Fibroblast of villous mesenchyme (primary cell): Measurements from ENCODE around the gene TBC1D5. TPM values are rescaled to one million over a fixed set of nuclear protein-coding genes. Genes with fewer than 3 reads are reported as not detected.
A peak's percentile ranks its signal among the peaks of the same experiment; 100 is the strongest.
"Not testable (repeated sequence)": the region's sequence is repeated elsewhere in the genome, so short reads cannot be mapped to it uniquely, and the experiment has no call there.

Source experiments
- DNase-seq: peaks from one replicate; pipeline ENCODE4 v3.0.0-alpha.2; 2010; ENCODE audit warnings: low read depth
- H3K4me3 ChIP-seq: 2 replicates; pipeline ENCODE4 v1.5.1; 2011; ENCODE audit warnings: low read depth, mild to moderate bottlenecking, low read length
- total RNA-seq: library from RNA; depleted of rRNA; stranded (reverse); fragments of >200 nt; gene quantifications from 2 replicates; pipeline ENCODE4 v1.2.3, GENCODE V29; 2012
- TF ChIP-seq, protein P1 (sequence below): IDR thresholded peaks from 2 replicates; pipeline ENCODE4 v1.5.1; 2012; ENCODE audit warnings: low read depth, mild to moderate bottlenecking, low read length; ENCODE audit not compliant: insufficient read depth

Gene TBC1D5
- total RNA-seq, 1 donor, result 107 TPM

DNA sequence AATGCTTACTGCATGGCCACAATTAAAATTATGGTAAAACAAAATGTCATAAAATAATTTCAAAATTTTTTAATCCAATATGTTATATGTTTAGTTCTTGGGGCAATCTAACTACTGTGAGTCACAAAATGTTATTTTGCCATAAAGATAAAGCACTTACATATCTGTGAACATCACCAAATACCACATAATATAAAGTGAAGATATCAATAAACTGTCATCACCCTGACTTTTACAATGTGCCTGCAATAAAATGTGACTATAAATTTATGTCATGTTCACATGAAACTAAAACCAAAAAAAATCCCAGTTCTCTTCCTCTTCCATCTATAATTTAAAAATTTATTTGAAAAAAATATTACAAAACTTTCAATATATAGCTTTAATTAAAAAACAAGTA, 191.8 kb downstream of the TBC1D5 start:
- peak; percentile 21 for DNase-seq
- H3K4me3 ChIP-seq, result no peak overlapping the region
- TF ChIP-seq, protein P1, sequence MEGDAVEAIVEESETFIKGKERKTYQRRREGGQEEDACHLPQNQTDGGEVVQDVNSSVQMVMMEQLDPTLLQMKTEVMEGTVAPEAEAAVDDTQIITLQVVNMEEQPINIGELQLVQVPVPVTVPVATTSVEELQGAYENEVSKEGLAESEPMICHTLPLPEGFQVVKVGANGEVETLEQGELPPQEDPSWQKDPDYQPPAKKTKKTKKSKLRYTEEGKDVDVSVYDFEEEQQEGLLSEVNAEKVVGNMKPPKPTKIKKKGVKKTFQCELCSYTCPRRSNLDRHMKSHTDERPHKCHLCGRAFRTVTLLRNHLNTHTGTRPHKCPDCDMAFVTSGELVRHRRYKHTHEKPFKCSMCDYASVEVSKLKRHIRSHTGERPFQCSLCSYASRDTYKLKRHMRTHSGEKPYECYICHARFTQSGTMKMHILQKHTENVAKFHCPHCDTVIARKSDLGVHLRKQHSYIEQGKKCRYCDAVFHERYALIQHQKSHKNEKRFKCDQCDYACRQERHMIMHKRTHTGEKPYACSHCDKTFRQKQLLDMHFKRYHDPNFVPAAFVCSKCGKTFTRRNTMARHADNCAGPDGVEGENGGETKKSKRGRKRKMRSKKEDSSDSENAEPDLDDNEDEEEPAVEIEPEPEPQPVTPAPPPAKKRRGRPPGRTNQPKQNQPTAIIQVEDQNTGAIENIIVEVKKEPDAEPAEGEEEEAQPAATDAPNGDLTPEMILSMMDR, result no peak

DNA sequence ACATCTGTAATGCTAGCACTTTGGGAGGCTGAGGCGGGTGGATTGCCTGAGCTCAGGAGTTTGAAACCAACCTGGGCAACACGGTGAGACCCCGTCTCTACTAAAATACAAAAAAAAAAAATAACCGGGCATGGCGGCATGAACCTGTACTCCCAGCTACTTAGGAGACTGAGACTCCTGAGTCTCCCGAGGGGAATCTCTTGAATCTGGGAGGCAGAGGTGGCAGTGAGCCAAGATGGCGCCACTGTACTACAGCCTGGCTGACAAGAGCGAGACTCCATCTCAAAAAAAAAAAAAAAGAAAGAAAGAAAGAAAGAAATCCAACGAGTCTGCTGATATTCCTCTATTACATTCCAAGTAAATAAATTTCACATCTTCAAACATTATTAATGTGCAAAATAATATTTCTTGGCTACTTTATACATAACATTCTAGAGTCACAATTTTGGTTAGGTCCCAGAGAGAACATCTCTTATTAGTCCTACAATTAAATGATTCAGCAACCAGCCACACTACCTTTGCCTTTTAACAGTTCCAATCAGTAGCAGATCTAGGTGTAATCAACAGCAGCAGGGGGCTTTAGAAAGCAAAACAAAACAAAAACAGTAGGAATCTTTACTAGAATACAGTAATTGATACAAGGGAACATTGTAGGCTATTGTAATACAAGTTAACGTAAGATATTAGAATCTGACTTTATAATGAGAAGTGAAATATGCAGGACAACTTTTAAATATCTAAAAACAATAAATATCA, 195.8 kb downstream of the TBC1D5 start:
- DNase-seq, result no peak

DNA sequence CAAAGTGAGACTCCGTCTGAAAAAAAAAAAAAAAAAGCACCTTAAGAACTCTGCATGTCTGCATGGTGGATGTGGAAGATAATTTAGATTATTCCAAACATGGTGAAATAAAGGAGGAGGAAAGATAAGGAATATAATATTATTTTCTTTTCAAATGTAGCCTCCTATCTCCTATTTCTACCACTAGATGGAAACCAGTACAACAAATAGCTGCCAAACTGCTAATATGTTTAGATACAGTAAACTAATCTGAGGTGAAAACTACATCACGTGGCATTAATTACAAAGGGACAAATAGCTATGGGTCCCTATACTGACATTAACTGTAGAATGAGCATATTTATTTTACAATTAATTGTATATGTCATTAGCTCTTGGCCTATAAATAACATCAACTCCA, 197.8 kb downstream of the TBC1D5 start:
- H3K4me3 ChIP-seq, result no peak overlapping the region
- TF ChIP-seq, protein P1, result peak; percentile 34
- DNase-seq, result no peak

More for the DNA sequence above, 195.8 kb downstream of the TBC1D5 start:
- no peak overlapping the region for H3K4me3 ChIP-seq
- TF ChIP-seq, protein P1, result no peak

DNA sequence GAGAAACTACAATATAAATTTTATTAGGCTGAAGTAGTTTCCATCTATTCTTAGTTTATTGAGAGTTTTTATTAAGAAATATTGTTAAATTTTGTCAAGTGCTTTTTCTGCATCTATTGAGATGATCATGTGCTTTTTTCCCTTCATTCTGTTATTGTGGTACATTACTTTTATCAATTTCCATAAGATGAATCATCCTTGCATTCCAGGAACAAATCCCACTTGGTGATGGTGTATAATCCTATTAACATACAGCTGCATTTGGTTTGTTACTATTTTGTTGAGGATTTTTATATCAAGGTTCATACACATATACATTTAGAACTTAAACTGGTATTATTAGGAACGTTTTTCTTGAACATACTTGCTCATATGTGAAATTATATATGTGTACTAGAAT, 199.8 kb downstream of the TBC1D5 start:
- TF ChIP-seq, protein P1, result no peak
- H3K4me3 ChIP-seq, result no peak overlapping the region
- no peak for DNase-seq

DNA sequence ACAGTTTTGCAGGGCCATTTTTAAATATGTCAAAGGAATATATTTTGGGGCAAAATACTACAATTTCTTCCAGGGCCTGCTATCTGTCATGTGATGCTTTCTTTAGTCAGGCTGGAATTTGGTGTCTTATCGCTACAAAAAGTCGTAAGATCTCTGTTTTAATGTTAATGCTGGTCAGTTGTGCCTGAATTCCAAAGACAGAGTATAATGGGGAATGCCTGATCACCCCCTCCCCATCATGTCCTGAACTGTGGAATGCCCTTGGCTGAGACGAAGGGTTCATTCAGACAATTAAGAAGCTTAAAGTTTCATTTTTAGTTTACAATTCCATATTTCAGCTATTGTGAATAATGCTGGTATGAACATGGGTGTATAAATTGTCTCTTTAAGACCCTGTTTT, 203.0 kb downstream of the TBC1D5 start:
- no peak for DNase-seq
- no peak overlapping the region for H3K4me3 ChIP-seq
- TF ChIP-seq, protein P1, result no peak

DNA sequence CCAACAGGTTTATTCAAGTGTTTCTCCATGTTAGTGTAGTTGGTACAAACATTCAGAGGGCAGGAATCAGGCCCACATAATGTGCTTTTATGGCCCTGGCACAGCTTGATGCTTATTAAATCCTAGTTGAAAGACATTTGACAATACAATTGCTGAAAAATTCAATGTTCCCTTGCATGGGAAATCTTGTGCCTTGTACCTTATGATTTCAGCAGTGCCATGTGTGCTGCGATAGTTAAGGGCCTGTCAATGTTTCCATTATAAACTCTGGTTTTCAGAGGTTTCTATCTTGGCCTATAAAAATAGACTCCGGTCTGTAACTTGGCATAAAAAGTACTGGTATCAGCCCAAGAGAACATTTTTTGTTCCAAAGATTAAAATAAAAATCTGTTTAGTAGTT, 207.2 kb downstream of the TBC1D5 start:
- TF ChIP-seq, protein P1, result no peak
- no peak for DNase-seq
- H3K4me3 ChIP-seq, result no peak overlapping the region

DNA sequence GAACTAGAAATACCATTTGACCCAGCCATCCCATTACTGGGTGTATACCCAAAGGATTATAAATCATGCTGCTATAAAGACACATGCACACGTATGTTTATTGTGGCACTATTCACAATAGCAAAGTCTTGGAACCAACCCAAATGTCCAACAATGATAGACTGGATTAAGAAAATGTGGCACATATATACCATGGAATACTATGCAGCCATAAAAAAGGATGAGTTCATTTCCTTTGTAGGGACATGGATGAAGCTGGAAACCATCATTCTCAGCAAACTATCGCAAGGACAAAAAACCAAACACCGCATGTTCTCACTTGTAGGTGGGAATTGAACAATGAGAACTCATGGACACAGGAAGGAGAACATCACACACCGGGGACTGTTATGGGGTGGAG, 210.0 kb downstream of the TBC1D5 start:
- not testable (repeated sequence) for H3K4me3 ChIP-seq, DNase-seq
